Measurements from ENCODE around the gene DYRK3. TPM values are rescaled to one million over a fixed set of nuclear protein-coding genes. Genes with fewer than 3 reads are reported as not detected.

DYRK3 gene
- total and polyA plus RNA-seq, 2 of the 13 experiments (the other 11 are each of a cell fraction or from before 2014, with no cell fraction given): 0.48 to 2.8 TPM

- TF ChIP-seq ZNF792 (CRISPR knock-in tag; IDR thresholded peaks at IDR 0.05) (peak; percentile 76; the same call in 1 of the 2 replicates), ZFP36 (IDR thresholded peaks at IDR 0.05; ENCODE audit: borderline replicate concordance, low read depth, low read length, partially characterized antibody) (no peak), ZBTB34 (CRISPR knock-in tag; IDR thresholded peaks at IDR 0.05) (no peak), ARNTL (CRISPR knock-in tag; IDR thresholded peaks at IDR 0.05) (peak; percentile 66; the same call in 1 of the 2 replicates), CHD4 (IDR thresholded peaks at IDR 0.05; ENCODE audit: borderline replicate concordance, low read length) (no peak), ZNF383 (CRISPR knock-in tag; IDR thresholded peaks at IDR 0.05; ENCODE audit: borderline replicate concordance) (0 out of 2 replicates have a peak, but pooled peaks have one; percentile 55), ZNF687 (CRISPR knock-in tag; IDR thresholded peaks at IDR 0.05) (peak; percentile 97), CCAR2 (optimal IDR thresholded peaks at IDR 0.05; ENCODE audit: low read depth, low read length) (no peak), MAFK (conservative IDR thresholded peaks at IDR 0.05 in 1 of 2, IDR thresholded peaks at IDR 0.05 in 1 of 2; ENCODE audit: low read length in 2 of 2) (no peak), FOXJ3 (CRISPR knock-in tag; IDR thresholded peaks at IDR 0.05; ENCODE audit: borderline replicate concordance) (no peak), ZNF138 (CRISPR knock-in tag; IDR thresholded peaks at IDR 0.05; ENCODE audit: low read depth) (peak; percentile 48; the same call in 1 of the 2 replicates), ZNF12 (CRISPR knock-in tag; IDR thresholded peaks at IDR 0.05) (peak; percentile 38; the same call in 1 of the 2 replicates), ESRRA (CRISPR knock-in tag; IDR thresholded peaks at IDR 0.05; ENCODE audit: low read depth) (peak; percentile 38; the same call in 1 of the 2 replicates), SNAI1 (CRISPR knock-in tag; IDR thresholded peaks at IDR 0.05; ENCODE audit: borderline replicate concordance) (no peak), MLLT10 (CRISPR knock-in tag; IDR thresholded peaks at IDR 0.05) (no peak)
- TF ChIP-seq, protein P1, sequence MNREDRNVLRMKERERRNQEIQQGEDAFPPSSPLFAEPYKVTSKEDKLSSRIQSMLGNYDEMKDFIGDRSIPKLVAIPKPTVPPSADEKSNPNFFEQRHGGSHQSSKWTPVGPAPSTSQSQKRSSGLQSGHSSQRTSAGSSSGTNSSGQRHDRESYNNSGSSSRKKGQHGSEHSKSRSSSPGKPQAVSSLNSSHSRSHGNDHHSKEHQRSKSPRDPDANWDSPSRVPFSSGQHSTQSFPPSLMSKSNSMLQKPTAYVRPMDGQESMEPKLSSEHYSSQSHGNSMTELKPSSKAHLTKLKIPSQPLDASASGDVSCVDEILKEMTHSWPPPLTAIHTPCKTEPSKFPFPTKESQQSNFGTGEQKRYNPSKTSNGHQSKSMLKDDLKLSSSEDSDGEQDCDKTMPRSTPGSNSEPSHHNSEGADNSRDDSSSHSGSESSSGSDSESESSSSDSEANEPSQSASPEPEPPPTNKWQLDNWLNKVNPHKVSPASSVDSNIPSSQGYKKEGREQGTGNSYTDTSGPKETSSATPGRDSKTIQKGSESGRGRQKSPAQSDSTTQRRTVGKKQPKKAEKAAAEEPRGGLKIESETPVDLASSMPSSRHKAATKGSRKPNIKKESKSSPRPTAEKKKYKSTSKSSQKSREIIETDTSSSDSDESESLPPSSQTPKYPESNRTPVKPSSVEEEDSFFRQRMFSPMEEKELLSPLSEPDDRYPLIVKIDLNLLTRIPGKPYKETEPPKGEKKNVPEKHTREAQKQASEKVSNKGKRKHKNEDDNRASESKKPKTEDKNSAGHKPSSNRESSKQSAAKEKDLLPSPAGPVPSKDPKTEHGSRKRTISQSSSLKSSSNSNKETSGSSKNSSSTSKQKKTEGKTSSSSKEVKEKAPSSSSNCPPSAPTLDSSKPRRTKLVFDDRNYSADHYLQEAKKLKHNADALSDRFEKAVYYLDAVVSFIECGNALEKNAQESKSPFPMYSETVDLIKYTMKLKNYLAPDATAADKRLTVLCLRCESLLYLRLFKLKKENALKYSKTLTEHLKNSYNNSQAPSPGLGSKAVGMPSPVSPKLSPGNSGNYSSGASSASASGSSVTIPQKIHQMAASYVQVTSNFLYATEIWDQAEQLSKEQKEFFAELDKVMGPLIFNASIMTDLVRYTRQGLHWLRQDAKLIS (CRISPR knock-in tag; IDR thresholded peaks at IDR 0.05): no peak
- TF ChIP-seq, protein P2, sequence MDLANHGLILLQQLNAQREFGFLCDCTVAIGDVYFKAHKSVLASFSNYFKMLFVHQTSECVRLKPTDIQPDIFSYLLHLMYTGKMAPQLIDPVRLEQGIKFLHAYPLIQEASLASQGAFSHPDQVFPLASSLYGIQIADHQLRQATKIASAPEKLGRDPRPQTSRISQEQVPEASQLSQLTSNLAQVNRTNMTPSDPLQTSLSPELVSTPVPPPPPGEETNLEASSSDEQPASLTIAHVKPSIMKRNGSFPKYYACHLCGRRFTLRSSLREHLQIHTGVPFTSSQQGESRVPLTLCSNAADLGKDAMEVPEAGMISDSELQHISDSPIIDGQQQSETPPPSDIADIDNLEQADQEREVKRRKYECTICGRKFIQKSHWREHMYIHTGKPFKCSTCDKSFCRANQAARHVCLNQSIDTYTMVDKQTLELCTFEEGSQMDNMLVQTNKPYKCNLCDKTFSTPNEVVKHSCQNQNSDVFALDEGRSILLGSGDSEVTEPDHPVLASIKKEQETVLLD (CRISPR knock-in tag; IDR thresholded peaks at IDR 0.05; ENCODE audit: low read depth): 0 out of 2 replicates have a peak, but pooled peaks have one; percentile 63
Measured at GRCh38 chr1:206635080-206635977, at the start of gene DYRK3 (continued).
